NCI-H1105 treated with DMSO at 0.1 percent for 48 hours (cell line): ENCODE results near the gene SLC35F2.

Experiments used
- DNase-seq: peaks from one replicate; lab custom pipeline; 2025; lab: John Stamatoyannopoulos, UW

The SLC35F2 gene

GRCh38 chr11:107789767-107790166 is 68.8 kb downstream of the SLC35F2 start:
- DNase-seq: no peak

GRCh38 chr11:107787733-107788132 is 70.9 kb downstream of the SLC35F2 start:
- DNase-seq: no peak

- DNase-seq: no peak
Measured at GRCh38 chr11:107785401-107785800, 73.2 kb downstream of the SLC35F2 start.

GRCh38 chr11:107783121-107783520 is 75.5 kb downstream of the SLC35F2 start:
- DNase-seq: no peak

GRCh38 chr11:107780775-107781174 is 77.8 kb downstream of the SLC35F2 start:
- DNase-seq: no peak

- DNase-seq: no peak
Measured at GRCh38 chr11:107780136-107780535, 78.5 kb downstream of the SLC35F2 start.

GRCh38 chr11:107778839-107779517 is 79.6 kb downstream of the SLC35F2 start:
- DNase-seq: no peak

- no peak for DNase-seq
Measured at GRCh38 chr11:107777110-107777509, 81.5 kb downstream of the SLC35F2 start.

- DNase-seq: no peak
Measured at GRCh38 chr11:107776062-107776461, 82.5 kb downstream of the SLC35F2 start.

- DNase-seq: no peak
Measured at GRCh38 chr11:107770551-107770951, 88.0 kb downstream of the SLC35F2 start.

GRCh38 chr11:107769189-107769588 is 89.4 kb downstream of the SLC35F2 start:
- DNase-seq: no peak

- peak; percentile 66 for DNase-seq
Measured at GRCh38 chr11:107758719-107759355, 99.8 kb downstream of the SLC35F2 start.

- no peak for DNase-seq
Measured at GRCh38 chr11:107757661-107758060, 100.9 kb downstream of the SLC35F2 start.

GRCh38 chr11:107756553-107756952 is 102.0 kb downstream of the SLC35F2 start:
- no peak for DNase-seq

- DNase-seq: no peak
Measured at GRCh38 chr11:107752949-107753822, 105.4 kb downstream of the SLC35F2 start.

- no peak for DNase-seq
Measured at GRCh38 chr11:107752508-107752907, 106.1 kb downstream of the SLC35F2 start.

- no peak for DNase-seq
Measured at GRCh38 chr11:107751082-107751481, 107.5 kb downstream of the SLC35F2 start.

- no peak for DNase-seq
Measured at GRCh38 chr11:107750313-107750712, 108.3 kb downstream of the SLC35F2 start.

- no peak for DNase-seq
Measured at GRCh38 chr11:107747622-107748021, 111.0 kb downstream of the SLC35F2 start.

GRCh38 chr11:107744736-107745135 is 113.9 kb downstream of the SLC35F2 start:
- DNase-seq: no peak

- no peak for DNase-seq
Measured at GRCh38 chr11:107743191-107743590, 115.4 kb downstream of the SLC35F2 start.

- DNase-seq: no peak
Measured at GRCh38 chr11:107741044-107741823, 117.4 kb downstream of the SLC35F2 start.
